ENCODE results near the gene GNL2. TPM values are rescaled to one million over a fixed set of nuclear protein-coding genes. Genes with fewer than 3 reads are reported as not detected.

The GNL2 gene
- total and polyA plus RNA-seq, 12 donors, result 13.6 to 462 (median 39.9) TPM

- WGBS, 4 donors, result 84 to 95% (median 91%) methylated on average over 1 to 7 of the region's 7 CpGs
- H3K27me3 ChIP-seq, result no peaks in the 10 kb centered on the region
- intact Hi-C loops (cut with DNase I), result no loop called here
- no peaks in the 10 kb centered on the region for H3K9me3 ChIP-seq (replicated peaks in 1 of 3)
- peaks cover 0 to 4% of the 10 kb centered on the region in 2 donors for H3K36me3 ChIP-seq (replicated peaks in 1 of 2)
- no peak overlapping the region for H3K27ac ChIP-seq
- no peak for TF ChIP-seq CTCF (IDR thresholded peaks at IDR 0.05)
- no peak for TF ChIP-seq POLR2A (IDR thresholded peaks at IDR 0.05)
- no peak for DNase-seq
- no peak overlapping the region for H3K4me3 ChIP-seq
- H3K4me1 ChIP-seq (replicated peaks in 1 of 2), result peaks cover 13 to 14% of the 10 kb centered on the region in 2 donors
Measured at GRCh38 chr1:37559080-37559479, 36.7 kb downstream of the GNL2 start.

- Histone ChIP-seq H3K4me3 (no peak overlapping the region), H3K27ac (no peak overlapping the region), H3K36me3 (replicated peaks in 1 of 2) (peaks cover 0 to 4% of the 10 kb centered on the region in 2 donors), H3K9me3 (replicated peaks in 1 of 3) (no peaks in the 10 kb centered on the region), H3K4me1 (replicated peaks in 1 of 2) (peaks cover 14 to 16% of the 10 kb centered on the region in 2 donors), H3K27me3 (no peaks in the 10 kb centered on the region)
- intact Hi-C loops (cut with DNase I), result no loop called here
- no peak for TF ChIP-seq POLR2A (IDR thresholded peaks at IDR 0.05)
- TF ChIP-seq CTCF (IDR thresholded peaks at IDR 0.05), result no peak
- WGBS, 4 donors, result 88 to 96% (median 89%) methylated on average over 1 of the region's 1 CpG
- no peak for DNase-seq
Measured at GRCh38 chr1:37558411-37558810, 37.3 kb downstream of the GNL2 start.

GRCh38 chr1:37557402-37557801, 38.3 kb downstream of the GNL2 start:
- intact Hi-C loops (cut with DNase I), result no loop called here
- Histone ChIP-seq H3K4me3 (peak overlapping the region in 1 of 4 donors; percentile 53), H3K4me1 (replicated peaks in 1 of 2) (peaks cover 23 to 25% of the 10 kb centered on the region in 2 donors), H3K36me3 (replicated peaks in 1 of 2) (peaks cover 0 to 5% of the 10 kb centered on the region in 2 donors), H3K27me3 (no peaks in the 10 kb centered on the region), H3K27ac (peak overlapping the region in 2 of 5 donors; percentile 44 to 52), H3K9me3 (replicated peaks in 1 of 3) (no peaks in the 10 kb centered on the region)
- WGBS, 4 donors, result 71 to 91% (median 87%) methylated on average over 3 of the region's 3 CpGs
- no peak for DNase-seq
- no peak for TF ChIP-seq CTCF (IDR thresholded peaks at IDR 0.05)
- TF ChIP-seq POLR2A (IDR thresholded peaks at IDR 0.05), result no peak

DNA sequence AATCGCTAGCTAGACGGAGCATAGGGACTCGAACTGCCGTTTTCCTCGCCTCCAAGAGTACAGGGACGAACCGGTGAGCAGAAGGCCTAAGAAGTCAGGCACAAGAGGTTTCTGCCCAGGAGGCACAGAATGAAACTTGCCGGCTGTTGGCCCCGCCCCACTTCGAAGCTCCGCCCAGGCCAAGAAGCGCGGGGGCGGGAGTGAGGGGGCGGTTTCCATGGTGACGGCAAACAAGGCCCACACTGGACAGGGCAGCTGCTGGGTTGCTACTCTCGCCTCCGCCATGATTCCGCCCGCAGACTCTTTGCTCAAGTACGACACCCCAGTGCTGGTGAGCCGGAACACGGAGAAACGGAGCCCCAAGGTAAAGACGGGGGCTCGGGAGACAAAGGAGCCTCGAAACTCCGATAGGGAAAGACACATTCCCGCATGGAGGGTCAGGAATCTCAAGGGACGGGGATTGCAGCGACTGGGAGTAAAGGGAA, 39.0 kb downstream of the GNL2 start, which contains the start of gene DNALI1:
Gene DNALI1, plus strand, starts transcription at position 229 of the 485 bp plus-strand sequence. Its CDS starts 55 bp downstream, at position 284.
- peak; percentile 90 to 97 (median 95) for DNase-seq
- intact Hi-C loops (cut with DNase I), result no loop called here
- Histone ChIP-seq H3K4me3 (peak within 1 kb of the TSS in 3 of 4 donors; percentile 39 to 56 (median 53)), H3K36me3 (replicated peaks in 1 of 2) (peaks cover 0 to 8% of the 10 kb centered on the region in 2 donors), H3K27me3 (no peaks in the 10 kb centered on the region), H3K27ac (peak within 1 kb of the TSS in 3 of 5 donors; percentile 16 to 52 (median 44)), H3K9me3 (replicated peaks in 1 of 3) (no peaks in the 10 kb centered on the region), H3K4me1 (replicated peaks in 1 of 2) (peaks cover 23 to 26% of the 10 kb centered on the region in 2 donors)
- WGBS, 4 donors, result 8 to 18% (median 10%) methylated on average over 23 to 31 of the region's 31 CpGs
- TF ChIP-seq CTCF (IDR thresholded peaks at IDR 0.05) (no peak), POLR2A (IDR thresholded peaks at IDR 0.05) (peak in 1 of 2 donors; percentile 39)
